Ovary (tissue), 3 donors: Measurements from ENCODE around the gene EXOC2.

ENCODE experiments used
- EP300 ChIP-seq: sonication (generic); formaldehyde crosslinking; IDR thresholded peaks from one replicate; pipeline ENCODE4 v1.6.1; 2017; ENCODE audit warnings: antibody characterized with exemption
- TF ChIP-seq, protein P1 (sequence below), 3 donors: fragments of 450-650 bp in 2 of 3; fragments of 200-600 bp in 1 of 3; IDR thresholded peaks; one replicate each; pipeline versions ENCODE4 v1.5.1 to v1.8.0; 2016 to 2022; ENCODE audit warnings: antibody characterized with exemption in 3 of 3, mild to moderate bottlenecking in 1 of 3
- donor health status: DM: no; HTN: no; CAD: no.

DNA sequence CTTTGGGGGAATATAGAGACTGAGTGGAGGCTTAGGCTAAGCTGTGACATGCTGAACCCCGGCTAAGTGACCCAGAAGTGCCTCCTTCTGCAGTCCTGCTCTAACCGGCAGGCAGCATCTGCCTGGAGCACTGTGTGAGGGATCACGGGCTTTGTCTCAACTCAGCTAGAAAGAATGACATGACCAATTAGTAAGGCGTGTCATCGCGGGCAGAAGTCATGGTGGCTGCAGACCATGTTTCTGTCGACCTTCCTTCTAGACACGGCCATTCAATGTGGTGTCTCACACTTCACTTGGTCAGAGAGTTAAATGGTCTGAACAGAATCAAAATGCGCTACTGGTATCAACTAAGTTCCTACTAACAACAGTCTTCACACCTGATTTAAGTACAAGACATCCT lies 71.0 kb downstream of the EXOC2 start:
- TF ChIP-seq, protein P1, sequence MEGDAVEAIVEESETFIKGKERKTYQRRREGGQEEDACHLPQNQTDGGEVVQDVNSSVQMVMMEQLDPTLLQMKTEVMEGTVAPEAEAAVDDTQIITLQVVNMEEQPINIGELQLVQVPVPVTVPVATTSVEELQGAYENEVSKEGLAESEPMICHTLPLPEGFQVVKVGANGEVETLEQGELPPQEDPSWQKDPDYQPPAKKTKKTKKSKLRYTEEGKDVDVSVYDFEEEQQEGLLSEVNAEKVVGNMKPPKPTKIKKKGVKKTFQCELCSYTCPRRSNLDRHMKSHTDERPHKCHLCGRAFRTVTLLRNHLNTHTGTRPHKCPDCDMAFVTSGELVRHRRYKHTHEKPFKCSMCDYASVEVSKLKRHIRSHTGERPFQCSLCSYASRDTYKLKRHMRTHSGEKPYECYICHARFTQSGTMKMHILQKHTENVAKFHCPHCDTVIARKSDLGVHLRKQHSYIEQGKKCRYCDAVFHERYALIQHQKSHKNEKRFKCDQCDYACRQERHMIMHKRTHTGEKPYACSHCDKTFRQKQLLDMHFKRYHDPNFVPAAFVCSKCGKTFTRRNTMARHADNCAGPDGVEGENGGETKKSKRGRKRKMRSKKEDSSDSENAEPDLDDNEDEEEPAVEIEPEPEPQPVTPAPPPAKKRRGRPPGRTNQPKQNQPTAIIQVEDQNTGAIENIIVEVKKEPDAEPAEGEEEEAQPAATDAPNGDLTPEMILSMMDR (IDR thresholded peaks at IDR 0.05) = no peak
- TF ChIP-seq EP300 = no peak
